ENCODE data around the gene NAPSA.
A peak's percentile ranks its signal among the peaks of the same experiment; 100 is the strongest.

Gene NAPSA

DNA sequence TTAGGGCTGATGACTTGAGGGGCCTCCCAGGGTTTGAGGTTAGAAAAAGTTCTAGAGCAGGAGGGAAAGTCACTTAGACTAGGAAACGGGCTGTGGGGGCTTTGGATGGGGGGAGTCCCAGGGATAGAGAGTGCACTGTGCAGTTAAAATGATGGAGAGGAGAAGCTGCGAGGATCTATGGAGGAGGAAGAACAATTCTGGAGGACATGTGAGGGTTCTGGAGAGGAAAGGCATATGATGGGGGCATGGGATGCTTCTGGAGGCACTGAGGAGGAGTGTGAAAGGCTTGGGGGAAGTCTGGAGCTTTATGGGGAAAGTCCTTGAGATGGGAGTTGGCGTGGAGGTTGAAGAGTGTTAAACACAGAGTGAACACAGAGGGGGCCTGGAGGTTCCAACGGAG lies 38.4 kb downstream of the NAPSA start:
- TF ChIP-seq, protein P1, sequence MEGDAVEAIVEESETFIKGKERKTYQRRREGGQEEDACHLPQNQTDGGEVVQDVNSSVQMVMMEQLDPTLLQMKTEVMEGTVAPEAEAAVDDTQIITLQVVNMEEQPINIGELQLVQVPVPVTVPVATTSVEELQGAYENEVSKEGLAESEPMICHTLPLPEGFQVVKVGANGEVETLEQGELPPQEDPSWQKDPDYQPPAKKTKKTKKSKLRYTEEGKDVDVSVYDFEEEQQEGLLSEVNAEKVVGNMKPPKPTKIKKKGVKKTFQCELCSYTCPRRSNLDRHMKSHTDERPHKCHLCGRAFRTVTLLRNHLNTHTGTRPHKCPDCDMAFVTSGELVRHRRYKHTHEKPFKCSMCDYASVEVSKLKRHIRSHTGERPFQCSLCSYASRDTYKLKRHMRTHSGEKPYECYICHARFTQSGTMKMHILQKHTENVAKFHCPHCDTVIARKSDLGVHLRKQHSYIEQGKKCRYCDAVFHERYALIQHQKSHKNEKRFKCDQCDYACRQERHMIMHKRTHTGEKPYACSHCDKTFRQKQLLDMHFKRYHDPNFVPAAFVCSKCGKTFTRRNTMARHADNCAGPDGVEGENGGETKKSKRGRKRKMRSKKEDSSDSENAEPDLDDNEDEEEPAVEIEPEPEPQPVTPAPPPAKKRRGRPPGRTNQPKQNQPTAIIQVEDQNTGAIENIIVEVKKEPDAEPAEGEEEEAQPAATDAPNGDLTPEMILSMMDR (IDR thresholded peaks at IDR 0.05; ENCODE audit: low read depth, low read length) = no peak
- H3K4me3 ChIP-seq (replicated peaks in 1 of 2; ENCODE audit: low read depth in 2 of 2, low read length in 2 of 2) = no peak overlapping the region
- DNase-seq (ENCODE audit: low read depth in 2 of 2) = no peak

DNA sequence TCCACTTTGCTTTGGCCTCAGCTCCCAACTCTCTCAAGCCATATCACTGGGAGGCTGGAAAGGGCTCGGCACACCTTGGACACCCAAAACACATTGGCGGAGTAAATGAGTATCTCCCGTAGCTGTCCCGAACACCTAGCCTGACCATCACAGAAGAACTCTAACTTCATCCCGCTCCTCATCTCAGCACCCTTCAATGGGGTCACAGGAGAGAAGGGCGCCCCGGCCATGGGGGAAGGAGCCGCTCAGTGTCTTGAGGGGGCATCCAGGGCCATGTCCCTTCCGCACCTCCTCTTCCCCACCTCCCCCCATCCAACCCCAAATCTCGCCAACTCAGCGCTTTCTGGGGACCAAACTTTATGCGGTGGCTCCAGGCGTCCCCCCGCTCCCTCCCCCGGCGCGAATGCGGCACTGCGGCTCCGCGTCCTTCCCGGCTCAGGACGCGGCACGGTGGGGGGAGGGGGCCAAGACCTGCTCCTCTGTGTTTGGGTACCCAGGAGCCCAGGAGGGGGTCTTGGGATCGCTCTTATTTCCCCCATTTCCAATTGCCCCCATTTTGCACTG lies 39.3 kb downstream of the NAPSA start:
- no peak for DNase-seq (ENCODE audit: low read depth in 2 of 2)
- H3K4me3 ChIP-seq (replicated peaks in 1 of 2; ENCODE audit: low read depth in 2 of 2, low read length in 2 of 2) = no peak overlapping the region
- TF ChIP-seq, protein P1 (IDR thresholded peaks at IDR 0.05; ENCODE audit: low read depth, low read length) = no peak

DNA sequence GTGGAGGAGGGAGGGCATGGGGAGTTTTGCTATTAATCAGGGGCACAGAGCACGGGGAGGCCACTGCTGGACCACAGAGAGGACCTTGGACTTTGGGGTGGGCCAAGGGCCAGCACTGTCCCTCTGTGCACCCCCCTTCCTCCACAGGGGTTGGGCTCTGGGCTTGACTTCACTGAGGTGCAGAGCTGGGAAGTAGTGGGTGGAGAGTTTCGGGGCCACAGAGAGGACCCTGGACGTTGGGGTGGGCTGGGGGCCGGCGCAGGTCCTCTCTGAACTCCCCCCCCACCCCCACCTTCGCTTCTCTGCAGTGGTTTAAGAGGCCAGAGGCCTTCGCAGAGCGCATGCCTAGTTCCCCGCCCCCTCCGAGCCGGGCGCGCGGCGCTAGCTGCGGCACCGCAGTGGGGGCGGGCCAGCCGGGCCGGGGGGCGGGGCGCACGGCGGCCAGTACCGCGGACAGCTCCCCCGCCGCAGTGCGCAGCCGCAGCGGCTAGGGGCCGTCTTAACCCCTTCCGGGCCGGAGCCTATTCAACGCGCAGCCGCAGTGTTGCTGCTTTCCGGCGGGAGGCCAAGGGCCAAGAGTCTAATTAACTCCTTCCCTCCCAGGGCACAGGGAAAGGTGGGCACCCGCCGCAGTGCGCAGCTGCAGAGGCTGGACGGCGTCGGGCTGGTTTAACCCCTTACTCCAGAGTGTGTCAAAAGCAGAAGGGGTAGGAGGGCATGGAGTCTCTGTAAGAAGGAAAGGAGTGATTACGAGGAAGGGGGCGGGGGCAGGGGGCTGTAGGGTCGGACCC lies 39.9 kb downstream of the NAPSA start:
- H3K4me3 ChIP-seq (replicated peaks in 1 of 2; ENCODE audit: low read depth in 2 of 2, low read length in 2 of 2) = no peak overlapping the region
- peak; percentile 46 to 52 for DNase-seq (ENCODE audit: low read depth in 2 of 2)
- TF ChIP-seq, protein P1 (IDR thresholded peaks at IDR 0.05; ENCODE audit: low read depth, low read length) = no peak

DNA sequence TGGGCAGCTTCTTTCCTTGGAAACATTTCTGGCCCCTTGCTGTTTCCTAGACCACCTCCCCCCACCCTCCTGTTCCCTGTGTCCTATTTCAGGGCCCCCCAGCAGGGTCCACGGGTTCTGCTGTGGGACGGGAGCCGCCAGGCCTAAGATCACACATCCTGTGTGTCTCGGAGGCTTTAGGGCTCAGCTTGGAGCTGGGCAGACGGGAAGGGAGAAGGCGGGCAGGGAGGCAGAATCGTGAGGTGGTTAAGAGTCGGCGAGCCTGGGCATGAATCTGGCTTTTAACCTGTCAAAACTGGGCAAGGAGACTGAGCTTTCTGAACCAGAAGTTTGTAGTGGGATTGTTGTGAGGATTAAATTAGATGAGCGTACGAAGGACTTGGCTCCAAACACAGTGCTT lies 41.1 kb downstream of the NAPSA start:
- no peak for DNase-seq (ENCODE audit: low read depth in 2 of 2)
- H3K4me3 ChIP-seq (replicated peaks in 1 of 2; ENCODE audit: low read depth in 2 of 2, low read length in 2 of 2) = no peak overlapping the region
- TF ChIP-seq, protein P1 (IDR thresholded peaks at IDR 0.05; ENCODE audit: low read depth, low read length) = no peak

DNA sequence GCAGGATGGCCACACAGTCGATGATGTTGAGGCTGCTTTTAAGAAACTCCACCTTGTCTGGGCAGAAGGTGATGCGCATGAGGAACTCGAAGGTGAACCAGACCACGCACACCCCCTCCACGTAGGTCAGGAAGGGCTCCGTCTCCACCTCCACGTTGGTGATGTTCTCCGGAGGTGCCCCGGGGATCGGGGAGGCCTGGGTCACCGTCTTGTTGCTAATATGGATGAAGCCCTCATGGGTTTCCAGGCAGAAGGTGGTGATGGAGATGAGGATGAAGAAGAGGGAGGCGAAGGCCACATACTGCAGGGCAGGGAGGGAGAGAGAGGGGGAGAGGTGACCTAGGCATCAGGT lies 41.7 kb downstream of the NAPSA start:
- H3K4me3 ChIP-seq (replicated peaks in 1 of 2; ENCODE audit: low read depth in 2 of 2, low read length in 2 of 2) = no peak overlapping the region
- TF ChIP-seq, protein P1 (IDR thresholded peaks at IDR 0.05; ENCODE audit: low read depth, low read length) = no peak
- no peak for DNase-seq (ENCODE audit: low read depth in 2 of 2)

DNA sequence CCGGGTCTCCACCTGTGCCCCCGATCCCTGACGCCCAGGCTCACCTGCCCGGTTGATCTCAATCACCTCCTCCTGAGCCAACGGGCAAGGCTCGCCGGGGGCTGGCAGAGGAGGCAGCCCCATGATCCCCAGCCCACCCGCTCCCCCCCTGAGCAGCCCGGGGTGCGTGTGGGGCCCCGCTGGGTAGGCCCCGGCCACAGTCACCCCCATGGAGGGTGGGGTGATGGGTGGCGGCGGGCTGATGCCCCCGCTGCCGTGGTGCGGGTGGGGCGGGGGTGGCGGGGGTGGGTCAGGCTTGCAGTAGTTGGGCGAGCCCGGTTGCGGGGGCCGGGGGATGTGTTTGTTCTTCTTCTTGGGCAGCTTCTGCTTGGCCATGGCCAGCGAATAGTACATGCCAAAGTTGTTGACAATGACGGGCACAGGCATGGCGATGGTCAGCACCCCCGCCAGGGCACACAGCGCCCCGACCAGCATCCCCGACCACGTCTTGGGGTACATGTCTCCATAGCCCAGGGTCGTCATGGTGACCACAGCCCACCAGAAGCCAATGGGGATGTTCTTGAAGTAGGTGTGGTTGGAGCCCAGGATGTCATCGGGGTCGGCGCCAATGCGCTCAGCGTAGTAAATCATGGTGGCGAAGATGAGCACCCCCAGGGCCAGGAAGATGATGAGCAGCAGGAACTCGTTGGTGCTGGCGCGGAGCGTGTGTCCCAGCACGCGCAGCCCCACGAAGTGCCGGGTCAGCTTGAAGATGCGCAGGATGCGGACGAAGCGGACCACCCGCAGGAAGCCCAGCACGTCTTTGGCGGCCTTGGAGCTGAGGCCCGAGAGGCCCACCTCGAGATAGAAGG lies 42.3 kb downstream of the NAPSA start:
- DNase-seq (ENCODE audit: low read depth in 2 of 2) = no peak
- H3K4me3 ChIP-seq (replicated peaks in 1 of 2; ENCODE audit: low read depth in 2 of 2, low read length in 2 of 2) = no peak overlapping the region
- TF ChIP-seq, protein P1 (IDR thresholded peaks at IDR 0.05; ENCODE audit: low read depth, low read length) = no peak

All from cardiac fibroblast (primary cell).